ENCODE measurements around the gene EYS.

Gene EYS

GRCh38 chr6:64679416-64679815, 1027.6 kb downstream of the EYS start:
- H3K27ac ChIP-seq: no peak overlapping the region
- TF ChIP-seq CTCF (conservative IDR thresholded peaks at IDR 0.05): no peak
- TF ChIP-seq ZFX (IDR thresholded peaks at IDR 0.05): no peak

GRCh38 chr6:64672651-64673050, 1034.4 kb downstream of the EYS start:
- TF ChIP-seq ZFX (IDR thresholded peaks at IDR 0.05): no peak
- TF ChIP-seq CTCF (conservative IDR thresholded peaks at IDR 0.05): no peak
- no peak overlapping the region for H3K27ac ChIP-seq

- TF ChIP-seq ZFX (IDR thresholded peaks at IDR 0.05) (no peak), CTCF (conservative IDR thresholded peaks at IDR 0.05) (no peak)
- H3K27ac ChIP-seq: no peak overlapping the region
These were observed 1034.9 kb downstream of the EYS start for GRCh38 chr6:64672131-64672530.

GRCh38 chr6:64665137-64665536, 1041.9 kb downstream of the EYS start:
- no peak overlapping the region for H3K27ac ChIP-seq
- TF ChIP-seq CTCF (conservative IDR thresholded peaks at IDR 0.05) (no peak), ZFX (IDR thresholded peaks at IDR 0.05) (no peak)

GRCh38 chr6:64664480-64664879, 1042.5 kb downstream of the EYS start:
- H3K27ac ChIP-seq: no peak overlapping the region
- TF ChIP-seq ZFX (IDR thresholded peaks at IDR 0.05): no peak
- no peak for TF ChIP-seq CTCF (conservative IDR thresholded peaks at IDR 0.05)

GRCh38 chr6:64644024-64644423, 1063.0 kb downstream of the EYS start:
- no peak overlapping the region for H3K27ac ChIP-seq
- TF ChIP-seq ZFX (IDR thresholded peaks at IDR 0.05) (no peak), CTCF (conservative IDR thresholded peaks at IDR 0.05) (no peak)

GRCh38 chr6:64630901-64631300, 1076.1 kb downstream of the EYS start:
- no peak overlapping the region for H3K27ac ChIP-seq
- no peak for TF ChIP-seq CTCF (conservative IDR thresholded peaks at IDR 0.05)
- TF ChIP-seq ZFX (IDR thresholded peaks at IDR 0.05): no peak

Data from C4-2B (cell line).